ENCODE results near the gene ZNF521.

GRCh38 chr18:25058521-25058920, 293.4 kb downstream of the ZNF521 start:
- TF ChIP-seq, protein P1, sequence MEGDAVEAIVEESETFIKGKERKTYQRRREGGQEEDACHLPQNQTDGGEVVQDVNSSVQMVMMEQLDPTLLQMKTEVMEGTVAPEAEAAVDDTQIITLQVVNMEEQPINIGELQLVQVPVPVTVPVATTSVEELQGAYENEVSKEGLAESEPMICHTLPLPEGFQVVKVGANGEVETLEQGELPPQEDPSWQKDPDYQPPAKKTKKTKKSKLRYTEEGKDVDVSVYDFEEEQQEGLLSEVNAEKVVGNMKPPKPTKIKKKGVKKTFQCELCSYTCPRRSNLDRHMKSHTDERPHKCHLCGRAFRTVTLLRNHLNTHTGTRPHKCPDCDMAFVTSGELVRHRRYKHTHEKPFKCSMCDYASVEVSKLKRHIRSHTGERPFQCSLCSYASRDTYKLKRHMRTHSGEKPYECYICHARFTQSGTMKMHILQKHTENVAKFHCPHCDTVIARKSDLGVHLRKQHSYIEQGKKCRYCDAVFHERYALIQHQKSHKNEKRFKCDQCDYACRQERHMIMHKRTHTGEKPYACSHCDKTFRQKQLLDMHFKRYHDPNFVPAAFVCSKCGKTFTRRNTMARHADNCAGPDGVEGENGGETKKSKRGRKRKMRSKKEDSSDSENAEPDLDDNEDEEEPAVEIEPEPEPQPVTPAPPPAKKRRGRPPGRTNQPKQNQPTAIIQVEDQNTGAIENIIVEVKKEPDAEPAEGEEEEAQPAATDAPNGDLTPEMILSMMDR (IDR thresholded peaks at IDR 0.05; ENCODE audit: low read depth, low read length) = no peak
- TF ChIP-seq MAX (IDR thresholded peaks at IDR 0.05; ENCODE audit: low read depth, low read length) = no peak
